DND-41 (cell line): ENCODE measurements around the gene ACER3.

Experiments
- ATAC-seq: fragments of 200-7000 bp; cut with Tn5 transposase; 3 replicates; pipeline ENCODE4 v1.9.1; 2021; ENCODE audit warnings: low read depth; ENCODE audit not compliant: insufficient read depth
- DNase-seq: peaks from one replicate; pipeline ENCODE4 v3.0.0-alpha.2; 2020
- H2AFZ ChIP-seq: 2 replicates; pipeline ENCODE4 v1.6.0; 2012; ENCODE audit warnings: low read depth, low read length
- H3K27ac ChIP-seq: 2 replicates; pipeline ENCODE4 v1.5.1; 2012; ENCODE audit warnings: low read length, inconsistent platforms
- H3K27me3 ChIP-seq: fragments of 200-600 bp; sonication (generic); 2 replicates; pipeline ENCODE4 v1.6.0; 2012; ENCODE audit warnings: low read length, mild to moderate bottlenecking, inconsistent platforms; ENCODE audit not compliant: insufficient read depth, poor library complexity
- H3K36me3 ChIP-seq: 2 replicates; pipeline ENCODE4 v1.5.1; 2012; ENCODE audit warnings: low read length, inconsistent platforms; ENCODE audit not compliant: insufficient read depth
- H3K4me1 ChIP-seq: 2 replicates; pipeline ENCODE4 v1.5.1; 2012; ENCODE audit warnings: mild to moderate bottlenecking, low read length; ENCODE audit not compliant: insufficient read depth
- H3K4me2 ChIP-seq: 2 replicates; pipeline ENCODE4 v1.6.0; 2012; ENCODE audit warnings: mild to moderate bottlenecking, moderate library complexity, low read length, inconsistent platforms; ENCODE audit not compliant: insufficient read depth
- H3K4me3 ChIP-seq, 2 experiments: fragments of 200-600 bp in 1 of 2; shearing (Covaris generic) in 1 of 2; 2 replicates each; pipeline ENCODE4 v1.5.1; 2012 to 2016; ENCODE audit warnings: inconsistent platforms in 2 of 2, low read length in 2 of 2, mild to moderate bottlenecking in 2 of 2, low read depth in 1 of 2, moderate library complexity in 1 of 2
- H3K79me2 ChIP-seq: 2 replicates; pipeline ENCODE4 v1.6.0; 2012; ENCODE audit warnings: low read length, inconsistent platforms; ENCODE audit not compliant: insufficient read depth
- H3K9ac ChIP-seq: 2 replicates; pipeline ENCODE4 v1.6.0; 2012; ENCODE audit warnings: low read depth, mild to moderate bottlenecking, inconsistent platforms, low read length, moderate library complexity
- H3K9me3 ChIP-seq: 2 replicates; pipeline ENCODE4 v1.5.1; 2012; ENCODE audit warnings: low read length, moderate library complexity, mild to moderate bottlenecking, inconsistent platforms; ENCODE audit not compliant: insufficient read depth, severe bottlenecking
- H4K20me1 ChIP-seq: 2 replicates; pipeline ENCODE4 v1.6.0; 2012; ENCODE audit warnings: low read length; ENCODE audit not compliant: insufficient read depth
- CTCF ChIP-seq: IDR thresholded peaks from 2 replicates; pipeline ENCODE4 v1.5.1; 2012; ENCODE audit warnings: borderline replicate concordance, low read length, moderate library complexity, mild to moderate bottlenecking; ENCODE audit not compliant: poor library complexity, severe bottlenecking; ENCODE audit errors: extremely low read depth
- EZH2 ChIP-seq: IDR thresholded peaks from 3 replicates; pipeline ENCODE4 v1.6.1; 2012; ENCODE audit warnings: borderline replicate concordance, low read depth, mild to moderate bottlenecking, moderate library complexity, low read length, inconsistent platforms; ENCODE audit not compliant: severe bottlenecking

ACER3 gene

DNA sequence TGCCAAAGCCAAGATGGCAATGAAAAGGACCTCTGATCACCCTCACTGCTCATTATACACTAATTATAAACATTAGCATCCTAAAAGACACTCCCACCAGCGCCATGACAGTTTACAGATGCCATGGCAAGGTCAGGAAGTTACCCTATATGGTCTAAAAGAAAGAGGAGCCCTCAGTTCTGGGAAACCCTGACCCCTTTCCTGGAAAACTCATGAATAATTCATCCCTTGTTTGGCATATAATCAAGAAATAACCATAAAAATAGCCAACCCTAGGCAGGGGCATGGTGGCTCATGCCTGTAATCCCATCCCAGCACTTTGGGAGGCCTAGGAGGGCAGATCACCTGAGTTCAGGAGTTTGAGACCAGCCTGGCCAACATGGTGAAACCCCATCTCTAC, 193.4 kb downstream of the ACER3 start:
- Histone ChIP-seq H3K4me1 (no peaks in the 10 kb centered on the region), H3K9me3 (peaks cover 15% of the 10 kb centered on the region), H3K27ac (no peak overlapping the region), H4K20me1 (no peaks in the 10 kb centered on the region), H3K79me2 (no peaks in the 10 kb centered on the region), H3K4me2 (no peak overlapping the region), H3K9ac (no peak overlapping the region), H3K27me3 (no peaks in the 10 kb centered on the region), H3K36me3 (no peaks in the 10 kb centered on the region), H3K4me3 (no peak overlapping the region), H2AFZ (no peak overlapping the region)
- DNase-seq (no peak), ATAC-seq (no peak)
- no peak for TF ChIP-seq EZH2
- no peak for TF ChIP-seq CTCF

DNA sequence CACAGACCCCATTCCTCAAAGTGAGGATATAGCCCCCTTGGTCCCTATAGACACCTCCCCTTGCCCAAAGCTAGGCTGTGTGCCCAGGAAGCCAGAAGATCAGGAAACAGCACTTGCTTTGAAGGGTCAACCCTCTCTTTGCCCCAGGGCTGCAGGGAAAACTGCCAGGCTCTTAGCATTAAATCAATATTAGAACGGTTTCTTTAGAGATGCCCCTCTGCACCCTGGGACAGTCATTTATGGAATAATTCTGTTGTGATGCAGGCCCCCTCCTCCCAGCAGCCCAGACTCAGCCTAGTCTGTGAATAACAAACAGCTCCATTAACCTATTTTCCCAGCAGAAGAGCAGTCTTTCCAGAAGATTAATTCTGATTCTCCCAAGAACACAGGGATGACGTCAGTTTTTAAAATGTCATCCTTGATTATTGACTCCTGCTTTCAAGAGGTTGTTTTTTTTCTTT, 194.4 kb downstream of the ACER3 start:
- no peaks in the 10 kb centered on the region for H3K27me3 ChIP-seq
- no peak for DNase-seq
- TF ChIP-seq EZH2, result no peak
- TF ChIP-seq CTCF, result no peak
- H3K4me1 ChIP-seq, result no peaks in the 10 kb centered on the region
- H3K36me3 ChIP-seq, result no peaks in the 10 kb centered on the region
- H3K9ac ChIP-seq, result no peak overlapping the region
- no peaks in the 10 kb centered on the region for H4K20me1 ChIP-seq
- H3K4me3 ChIP-seq, result no peak overlapping the region
- H3K4me2 ChIP-seq, result no peak overlapping the region
- H3K79me2 ChIP-seq, result no peaks in the 10 kb centered on the region
- ATAC-seq, result no peak
- H2AFZ ChIP-seq, result no peak overlapping the region
- no peak overlapping the region for H3K27ac ChIP-seq
- H3K9me3 ChIP-seq, result peaks cover 15% of the 10 kb centered on the region

GRCh38 chr11:77055913-77056312, 195.2 kb downstream of the ACER3 start:
- no peak for TF ChIP-seq EZH2
- no peak for TF ChIP-seq CTCF
- Histone ChIP-seq H3K9ac (no peak overlapping the region), H3K27ac (no peak overlapping the region), H4K20me1 (no peaks in the 10 kb centered on the region), H3K4me3 (no peak overlapping the region), H2AFZ (no peak overlapping the region), H3K9me3 (peaks cover 15% of the 10 kb centered on the region), H3K36me3 (no peaks in the 10 kb centered on the region), H3K4me1 (no peaks in the 10 kb centered on the region), H3K27me3 (peaks cover 3% of the 10 kb centered on the region), H3K4me2 (no peak overlapping the region), H3K79me2 (no peaks in the 10 kb centered on the region)
- ATAC-seq (no peak), DNase-seq (no peak)
